HepG2 (cell line): ENCODE results near the gene UTP3. TPM values are rescaled to one million over a fixed set of nuclear protein-coding genes. Genes with fewer than 3 reads are reported as not detected.

ENCODE experiments used
- CHD4 ChIP-seq: fragments of 200-600 bp; sonication (generic); IDR thresholded peaks from 2 replicates; pipeline ENCODE4 v1.7.0; 2017; ENCODE audit warnings: mild to moderate bottlenecking, low read length, borderline replicate concordance
- HNRNPK ChIP-seq: fragments of 200-400 bp; formaldehyde crosslinking; IDR thresholded peaks from 2 replicates; pipeline ENCODE4 v1.6.1; 2018; ENCODE audit warnings: low read length, low read depth, moderate library complexity, mild to moderate bottlenecking; ENCODE audit not compliant: poor library complexity, severe bottlenecking
- HOXA7 ChIP-seq: sonication (generic); formaldehyde crosslinking; IDR thresholded peaks from 2 replicates; pipeline ENCODE4 v1.8.1; 2022; ENCODE audit warnings: mild to moderate bottlenecking, missing genetic modification reagents, moderate library complexity
- SMAD3 ChIP-seq: sonication (generic); formaldehyde crosslinking; IDR thresholded peaks from 2 replicates; pipeline ENCODE4 v1.4.0; 2020; ENCODE audit warnings: missing genetic modification reagents
- SNRNP70 ChIP-seq: fragments of 200-400 bp; formaldehyde crosslinking; IDR thresholded peaks from 2 replicates; pipeline ENCODE4 v1.6.1; 2017; ENCODE audit warnings: mild to moderate bottlenecking, low read depth, low read length, moderate library complexity
- ZNF496 ChIP-seq: sonication (generic); formaldehyde crosslinking; IDR thresholded peaks from 2 replicates; pipeline ENCODE4 v1.8.1; 2023; ENCODE audit warnings: mild to moderate bottlenecking, moderate library complexity, missing genetic modification reagents; ENCODE audit not compliant: insufficient replicate concordance
- ZNF644 ChIP-seq: IDR thresholded peaks from 2 replicates; pipeline ENCODE4 v1.6.1; 2016; ENCODE audit warnings: low read depth
- polyA plus RNA-seq, 8 experiments: library from polyadenylated mRNA; depleted of rRNA in 3 of 8; stranded (reverse) in 7 of 8; unstranded in 1 of 8; fragments of >200 nt; fragmentation: Illumina TruSeq in 4 of 8; extraction: Trizol in 4 of 8; gene quantifications; 2 replicates each; pipeline versions ENCODE4 v1.2.1 to v1.2.3, GENCODE V29; 2011 to 2016; ENCODE audit warnings: low read depth in 4 of 8, missing spikeins in 1 of 8, mixed read lengths in 1 of 8; ENCODE audit not compliant: insufficient read depth in 1 of 8
- total RNA-seq, 5 experiments: library from RNA; depleted of rRNA; stranded (reverse); fragments of >200 nt; fragmentation: Illumina TruSeq; extraction: Trizol; gene quantifications; 2 replicates each; pipeline ENCODE4 v1.2.3, GENCODE V29; 2016; ENCODE audit warnings: low read depth in 1 of 5
- TF ChIP-seq, protein P1 (sequence below): IDR thresholded peaks from 2 replicates; pipeline ENCODE4 v1.6.1; 2016; ENCODE audit warnings: missing compliant biosample characterization, missing genetic modification reagents, borderline replicate concordance
- TF ChIP-seq, protein P2 (sequence below): sonication (generic); formaldehyde crosslinking; IDR thresholded peaks from one replicate; pipeline ENCODE4 v1.5.1; 2020; ENCODE audit warnings: mild to moderate bottlenecking, missing genetic modification reagents; ENCODE audit errors: not compliant biosample characterization
- TF ChIP-seq, protein P3 (sequence below): sonication (generic); formaldehyde crosslinking; IDR thresholded peaks from 2 replicates; pipeline ENCODE4 v1.4.0; 2020; ENCODE audit warnings: mild to moderate bottlenecking, missing genetic modification reagents

UTP3 gene
- total and polyA plus RNA-seq, 2 of the 13 experiments (the other 11 are each of a cell fraction or from before 2014, with no cell fraction given): 6.9 to 19.5 TPM

DNA sequence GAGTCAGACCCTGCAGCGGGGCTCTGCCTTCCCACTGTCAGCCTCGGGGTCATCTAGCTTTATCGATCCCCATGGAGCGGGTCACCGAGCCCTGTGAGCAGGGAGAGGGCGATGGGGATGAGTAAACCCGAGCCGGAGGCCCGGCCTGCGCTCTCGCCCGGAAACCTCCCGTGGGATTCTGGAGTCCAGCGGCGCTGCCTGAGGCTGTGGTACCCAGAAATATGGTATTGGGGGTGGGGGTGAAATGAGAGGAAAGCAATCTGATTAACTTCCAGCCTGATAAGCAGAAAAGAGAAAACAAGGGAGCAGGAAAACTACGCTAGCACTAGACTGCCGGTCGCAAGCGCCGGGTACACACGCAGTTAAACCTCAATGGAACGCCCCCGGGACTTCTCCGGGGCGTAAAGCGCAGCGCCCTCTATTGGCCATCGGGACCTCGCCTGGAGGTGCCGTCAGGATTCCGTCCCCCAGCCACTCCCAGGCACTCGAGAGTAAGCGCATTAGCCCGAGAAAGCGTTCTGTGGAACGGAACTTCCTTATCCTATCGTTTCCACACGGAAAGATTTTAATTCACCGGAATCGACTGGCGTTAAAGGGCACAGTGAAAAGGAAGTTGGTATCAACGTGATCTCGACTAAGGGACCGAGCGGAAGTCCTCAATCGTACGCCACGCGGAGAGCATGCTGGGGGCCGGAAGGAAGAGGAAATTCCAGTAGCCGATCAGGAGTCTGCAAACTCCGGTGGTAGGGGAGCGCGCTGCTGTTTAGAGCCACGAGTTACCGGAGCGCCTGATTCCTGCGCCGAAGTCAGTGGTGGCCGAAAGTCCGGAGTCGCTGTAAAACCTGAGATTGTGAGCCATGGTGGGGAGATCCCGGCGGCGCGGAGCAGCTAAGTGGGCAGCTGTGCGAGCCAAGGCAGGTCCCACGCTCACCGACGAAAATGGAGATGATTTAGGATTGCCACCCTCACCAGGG, at the start of gene UTP3 (continued):
- TF ChIP-seq SNRNP70 (no peak), SMAD3 (CRISPR knock-in tag) (peak; percentile 95), ZNF496 (CRISPR knock-in tag) (no peak), HOXA7 (CRISPR knock-in tag) (no peak), CHD4 (no peak), ZNF644 (CRISPR knock-in tag) (peak; percentile 6; the same call in 1 of the 2 replicates), HNRNPK (no peak)
- TF ChIP-seq, protein P1, sequence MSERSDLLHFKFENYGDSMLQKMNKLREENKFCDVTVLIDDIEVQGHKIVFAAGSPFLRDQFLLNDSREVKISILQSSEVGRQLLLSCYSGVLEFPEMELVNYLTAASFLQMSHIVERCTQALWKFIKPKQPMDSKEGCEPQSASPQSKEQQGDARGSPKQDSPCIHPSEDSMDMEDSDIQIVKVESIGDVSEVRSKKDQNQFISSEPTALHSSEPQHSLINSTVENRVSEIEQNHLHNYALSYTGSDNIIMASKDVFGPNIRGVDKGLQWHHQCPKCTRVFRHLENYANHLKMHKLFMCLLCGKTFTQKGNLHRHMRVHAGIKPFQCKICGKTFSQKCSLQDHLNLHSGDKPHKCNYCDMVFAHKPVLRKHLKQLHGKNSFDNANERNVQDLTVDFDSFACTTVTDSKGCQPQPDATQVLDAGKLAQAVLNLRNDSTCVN (CRISPR knock-in tag): 0 out of 2 replicates have a peak, but pooled peaks have one; percentile 7
- TF ChIP-seq, protein P2, sequence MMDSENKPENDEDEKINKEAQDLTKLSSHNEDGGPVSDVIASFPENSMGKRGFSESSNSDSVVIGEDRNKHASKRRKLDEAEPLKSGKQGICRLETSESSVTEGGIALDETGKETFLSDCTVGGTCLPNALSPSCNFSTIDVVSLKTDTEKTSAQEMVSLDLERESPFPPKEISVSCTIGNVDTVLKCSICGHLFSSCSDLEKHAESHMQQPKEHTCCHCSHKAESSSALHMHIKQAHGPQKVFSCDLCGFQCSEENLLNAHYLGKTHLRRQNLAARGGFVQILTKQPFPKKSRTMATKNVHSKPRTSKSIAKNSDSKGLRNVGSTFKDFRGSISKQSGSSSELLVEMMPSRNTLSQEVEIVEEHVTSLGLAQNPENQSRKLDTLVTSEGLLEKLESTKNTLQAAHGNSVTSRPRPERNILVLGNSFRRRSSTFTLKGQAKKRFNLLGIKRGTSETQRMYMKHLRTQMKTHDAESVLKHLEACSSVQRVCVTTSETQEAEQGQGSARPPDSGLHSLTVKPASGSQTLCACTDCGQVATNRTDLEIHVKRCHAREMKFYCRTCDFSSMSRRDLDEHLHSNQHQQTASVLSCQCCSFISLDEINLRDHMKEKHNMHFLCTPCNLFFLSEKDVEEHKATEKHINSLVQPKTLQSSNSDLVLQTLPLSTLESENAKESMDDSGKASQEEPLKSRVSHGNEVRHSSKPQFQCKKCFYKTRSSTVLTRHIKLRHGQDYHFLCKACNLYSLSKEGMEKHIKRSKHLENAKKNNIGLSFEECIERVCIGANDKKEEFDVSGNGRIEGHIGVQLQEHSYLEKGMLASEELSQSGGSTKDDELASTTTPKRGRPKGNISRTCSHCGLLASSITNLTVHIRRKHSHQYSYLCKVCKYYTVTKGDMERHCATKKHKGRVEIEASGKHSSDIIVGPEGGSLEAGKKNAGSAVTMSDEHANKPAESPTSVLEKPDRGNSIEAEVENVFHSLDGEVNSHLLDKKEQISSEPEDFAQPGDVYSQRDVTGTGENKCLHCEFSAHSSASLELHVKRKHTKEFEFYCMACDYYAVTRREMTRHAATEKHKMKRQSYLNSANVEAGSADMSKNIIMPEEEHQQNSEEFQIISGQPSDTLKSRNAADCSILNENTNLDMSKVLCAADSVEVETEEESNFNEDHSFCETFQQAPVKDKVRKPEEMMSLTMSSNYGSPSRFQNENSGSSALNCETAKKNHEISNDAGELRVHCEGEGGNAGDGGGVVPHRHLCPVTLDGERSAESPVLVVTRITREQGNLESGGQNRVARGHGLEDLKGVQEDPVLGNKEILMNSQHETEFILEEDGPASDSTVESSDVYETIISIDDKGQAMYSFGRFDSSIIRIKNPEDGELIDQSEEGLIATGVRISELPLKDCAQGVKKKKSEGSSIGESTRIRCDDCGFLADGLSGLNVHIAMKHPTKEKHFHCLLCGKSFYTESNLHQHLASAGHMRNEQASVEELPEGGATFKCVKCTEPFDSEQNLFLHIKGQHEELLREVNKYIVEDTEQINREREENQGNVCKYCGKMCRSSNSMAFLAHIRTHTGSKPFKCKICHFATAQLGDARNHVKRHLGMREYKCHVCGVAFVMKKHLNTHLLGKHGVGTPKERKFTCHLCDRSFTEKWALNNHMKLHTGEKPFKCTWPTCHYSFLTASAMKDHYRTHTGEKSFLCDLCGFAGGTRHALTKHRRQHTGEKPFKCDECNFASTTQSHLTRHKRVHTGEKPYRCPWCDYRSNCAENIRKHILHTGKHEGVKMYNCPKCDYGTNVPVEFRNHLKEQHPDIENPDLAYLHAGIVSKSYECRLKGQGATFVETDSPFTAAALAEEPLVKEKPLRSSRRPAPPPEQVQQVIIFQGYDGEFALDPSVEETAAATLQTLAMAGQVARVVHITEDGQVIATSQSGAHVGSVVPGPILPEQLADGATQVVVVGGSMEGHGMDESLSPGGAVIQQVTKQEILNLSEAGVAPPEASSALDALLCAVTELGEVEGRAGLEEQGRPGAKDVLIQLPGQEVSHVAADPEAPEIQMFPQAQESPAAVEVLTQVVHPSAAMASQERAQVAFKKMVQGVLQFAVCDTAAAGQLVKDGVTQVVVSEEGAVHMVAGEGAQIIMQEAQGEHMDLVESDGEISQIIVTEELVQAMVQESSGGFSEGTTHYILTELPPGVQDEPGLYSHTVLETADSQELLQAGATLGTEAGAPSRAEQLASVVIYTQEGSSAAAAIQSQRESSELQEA: no peak
- TF ChIP-seq, protein P3, sequence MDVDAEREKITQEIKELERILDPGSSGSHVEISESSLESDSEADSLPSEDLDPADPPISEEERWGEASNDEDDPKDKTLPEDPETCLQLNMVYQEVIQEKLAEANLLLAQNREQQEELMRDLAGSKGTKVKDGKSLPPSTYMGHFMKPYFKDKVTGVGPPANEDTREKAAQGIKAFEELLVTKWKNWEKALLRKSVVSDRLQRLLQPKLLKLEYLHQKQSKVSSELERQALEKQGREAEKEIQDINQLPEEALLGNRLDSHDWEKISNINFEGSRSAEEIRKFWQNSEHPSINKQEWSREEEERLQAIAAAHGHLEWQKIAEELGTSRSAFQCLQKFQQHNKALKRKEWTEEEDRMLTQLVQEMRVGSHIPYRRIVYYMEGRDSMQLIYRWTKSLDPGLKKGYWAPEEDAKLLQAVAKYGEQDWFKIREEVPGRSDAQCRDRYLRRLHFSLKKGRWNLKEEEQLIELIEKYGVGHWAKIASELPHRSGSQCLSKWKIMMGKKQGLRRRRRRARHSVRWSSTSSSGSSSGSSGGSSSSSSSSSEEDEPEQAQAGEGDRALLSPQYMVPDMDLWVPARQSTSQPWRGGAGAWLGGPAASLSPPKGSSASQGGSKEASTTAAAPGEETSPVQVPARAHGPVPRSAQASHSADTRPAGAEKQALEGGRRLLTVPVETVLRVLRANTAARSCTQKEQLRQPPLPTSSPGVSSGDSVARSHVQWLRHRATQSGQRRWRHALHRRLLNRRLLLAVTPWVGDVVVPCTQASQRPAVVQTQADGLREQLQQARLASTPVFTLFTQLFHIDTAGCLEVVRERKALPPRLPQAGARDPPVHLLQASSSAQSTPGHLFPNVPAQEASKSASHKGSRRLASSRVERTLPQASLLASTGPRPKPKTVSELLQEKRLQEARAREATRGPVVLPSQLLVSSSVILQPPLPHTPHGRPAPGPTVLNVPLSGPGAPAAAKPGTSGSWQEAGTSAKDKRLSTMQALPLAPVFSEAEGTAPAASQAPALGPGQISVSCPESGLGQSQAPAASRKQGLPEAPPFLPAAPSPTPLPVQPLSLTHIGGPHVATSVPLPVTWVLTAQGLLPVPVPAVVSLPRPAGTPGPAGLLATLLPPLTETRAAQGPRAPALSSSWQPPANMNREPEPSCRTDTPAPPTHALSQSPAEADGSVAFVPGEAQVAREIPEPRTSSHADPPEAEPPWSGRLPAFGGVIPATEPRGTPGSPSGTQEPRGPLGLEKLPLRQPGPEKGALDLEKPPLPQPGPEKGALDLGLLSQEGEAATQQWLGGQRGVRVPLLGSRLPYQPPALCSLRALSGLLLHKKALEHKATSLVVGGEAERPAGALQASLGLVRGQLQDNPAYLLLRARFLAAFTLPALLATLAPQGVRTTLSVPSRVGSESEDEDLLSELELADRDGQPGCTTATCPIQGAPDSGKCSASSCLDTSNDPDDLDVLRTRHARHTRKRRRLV (CRISPR knock-in tag): peak; percentile 62
